HCT116 (cell line): ENCODE data around the gene KRT5. TPM values are rescaled to one million over a fixed set of nuclear protein-coding genes. Genes with fewer than 3 reads are reported as not detected.

Experiments
- ATAC-seq: fragments of 200-7000 bp; cut with Tn5 transposase; 2 replicates; pipeline ENCODE4 v1.9.1; 2020; ENCODE audit warnings: mild to moderate bottlenecking, moderate library complexity
- BruUV-seq: library from RNA; stranded (reverse); fragments of 400-500 nt; replicated peaks from 2 replicates; lab custom pipeline; 2021; lab: Mats Ljungman, UMichigan
- CTCF ChIA-PET: fragments of 300-600 bp; sonication (Branson Sonifier 250); formaldehyde crosslinking; loops from one replicate; lab custom pipeline; 2021; ENCODE audit warnings: antibody characterized with exemption; lab: Charles Lee
- POLR2A ChIA-PET: fragments of 300-600, 350-600 bp; sonication (Branson Sonifier 250); formaldehyde crosslinking; loops from one replicate; lab custom pipeline; 2021; ENCODE audit warnings: antibody characterized with exemption; lab: Charles Lee
- RAD21 ChIA-PET, 2 experiments: fragments of 300-600 bp; sonication (Branson Sonifier 250); formaldehyde crosslinking; loops; one replicate each; lab custom pipeline; 2023; ENCODE audit warnings: low total read pairs in 2 of 2; ENCODE audit not compliant: uncharacterized antibody in 2 of 2, unreplicated experiment in 2 of 2, low non-redundant PET in 1 of 2; lab: Charles Lee
- DNase-seq: peaks from one replicate; pipeline ENCODE4 v3.0.0-alpha.2; 2010; ENCODE audit warnings: low read depth, low spot score
- H2AFZ ChIP-seq: fragments of 200-600 bp; shearing (Covaris generic), sonication (generic); 2 replicates; pipeline ENCODE4 v1.6.1; 2017; ENCODE audit warnings: low read depth, mixed run types, mixed read lengths, antibody characterized with exemption, low read length; ENCODE audit not compliant: poor library complexity, severe bottlenecking
- H3K27ac ChIP-seq: 2 replicates; pipeline ENCODE4 v1.5.1; 2012; ENCODE audit warnings: low read depth, low read length
- H3K27me3 ChIP-seq: fragments of 200-600 bp; sonication (generic); 2 replicates; pipeline ENCODE4 v1.6.1; 2016; ENCODE audit warnings: mixed run types, low read length, mixed read lengths; ENCODE audit not compliant: insufficient read depth
- H3K36me3 ChIP-seq, 2 experiments: fragments of 200-500 bp in 1 of 2; fragments of 200-600 bp in 1 of 2; sonication (Bioruptor generic) in 1 of 2; sonication (generic) in 1 of 2; 2 replicates each; pipeline versions ENCODE4 v1.5.1 to v1.6.1; 2014 to 2016; ENCODE audit warnings: low read length in 2 of 2, inconsistent platforms in 1 of 2, mixed read lengths in 1 of 2, mixed run types in 1 of 2; ENCODE audit not compliant: insufficient read depth in 2 of 2, control insufficient read depth in 1 of 2
- H3K4me1 ChIP-seq, 2 experiments: fragments of 200-600 bp in 1 of 2; sonication (generic) in 1 of 2; 2 replicates each; pipeline versions ENCODE4 v1.5.1 to v1.6.1; 2012 to 2017; ENCODE audit warnings: low read length in 2 of 2, inconsistent platforms in 1 of 2, mild to moderate bottlenecking in 1 of 2, mixed read lengths in 1 of 2, mixed run types in 1 of 2, moderate library complexity in 1 of 2; ENCODE audit not compliant: insufficient read depth in 2 of 2, control insufficient read depth in 1 of 2
- H3K4me2 ChIP-seq: fragments of 200-600 bp; sonication (generic); 2 replicates; pipeline ENCODE4 v1.6.1; 2017; ENCODE audit warnings: mixed run types, low read length, mixed read lengths
- H3K4me3 ChIP-seq, 2 experiments: fragments of 200-600 bp in 1 of 2; sonication (generic) in 1 of 2; replicated peaks in 1 of 2; 2 replicates each; pipeline ENCODE4 v1.5.1; 2011 to 2016; ENCODE audit warnings: low read length in 2 of 2, control low read depth in 1 of 2, low read depth in 1 of 2, mild to moderate bottlenecking in 1 of 2, mixed read lengths in 1 of 2, mixed run types in 1 of 2
- H3K79me2 ChIP-seq: fragments of 200-600 bp; sonication (generic); 2 replicates; pipeline ENCODE4 v1.6.1; 2017; ENCODE audit warnings: mild to moderate bottlenecking, mixed run types, low read length, moderate library complexity, mixed read lengths; ENCODE audit not compliant: insufficient read depth
- H3K9ac ChIP-seq: fragments of 200-600 bp; sonication (generic); 2 replicates; pipeline ENCODE4 v1.6.1; 2016; ENCODE audit warnings: low read length, mixed read lengths
- H3K9me2 ChIP-seq: fragments of 200-600 bp; sonication (generic), shearing (Covaris generic); 2 replicates; pipeline ENCODE4 v1.6.1; 2017; ENCODE audit warnings: mixed run types, mild to moderate bottlenecking, moderate library complexity; ENCODE audit not compliant: insufficient read depth
- H3K9me3 ChIP-seq, 2 experiments: fragments of 200-500 bp in 1 of 2; fragments of 200-600 bp in 1 of 2; sonication (Bioruptor generic) in 1 of 2; sonication (generic) in 1 of 2; 2 replicates each; pipeline ENCODE4 v1.6.1; 2014 to 2017; ENCODE audit warnings: low read length in 2 of 2, mixed read lengths in 2 of 2, inconsistent platforms in 1 of 2, low read depth in 1 of 2, mild to moderate bottlenecking in 1 of 2, mixed run types in 1 of 2, moderate library complexity in 1 of 2; ENCODE audit not compliant: control insufficient read depth in 1 of 2, insufficient read depth in 1 of 2
- H4K20me1 ChIP-seq: fragments of 200-600 bp; sonication (generic), shearing (Covaris generic); 2 replicates; pipeline ENCODE4 v1.6.1; 2017; ENCODE audit warnings: mixed run types, mild to moderate bottlenecking, moderate library complexity; ENCODE audit not compliant: insufficient read depth
- CBX3 ChIP-seq: IDR thresholded peaks from 2 replicates; pipeline ENCODE4 v1.6.1; 2012; ENCODE audit warnings: low read depth
- CTCF ChIP-seq, 3 experiments: fragments of 200-600 bp in 1 of 3; sonication (generic) in 1 of 3; IDR thresholded peaks in 2 of 3; conservative IDR thresholded peaks in 1 of 3; 2 replicates each; pipeline ENCODE4 v1.5.1; 2012 to 2017; ENCODE audit warnings: low read depth in 2 of 3, low read length in 2 of 3, antibody characterized with exemption in 1 of 3, borderline replicate concordance in 1 of 3, control low read depth in 1 of 3, mild to moderate bottlenecking in 1 of 3, mixed read lengths in 1 of 3, mixed run types in 1 of 3, moderate library complexity in 1 of 3; ENCODE audit not compliant: insufficient read depth in 1 of 3
- FOSL1 ChIP-seq: IDR thresholded peaks from 2 replicates; pipeline ENCODE4 v1.6.1; 2012; ENCODE audit warnings: low read depth
- JUND ChIP-seq: IDR thresholded peaks from 2 replicates; pipeline ENCODE4 v1.6.1; 2012
- POLR2A ChIP-seq: IDR thresholded peaks from 2 replicates; pipeline ENCODE4 v1.7.0; 2011; ENCODE audit warnings: borderline replicate concordance; ENCODE audit not compliant: insufficient read depth, insufficient read length; ENCODE audit errors: extremely low read depth
- RAD21 ChIP-seq: IDR thresholded peaks from 2 replicates; pipeline ENCODE4 v1.6.1; 2012; ENCODE audit warnings: low read depth, mild to moderate bottlenecking
- SRF ChIP-seq: IDR thresholded peaks from 2 replicates; pipeline ENCODE4 v1.6.1; 2012; ENCODE audit warnings: low read depth
- YY1 ChIP-seq: IDR thresholded peaks from 2 replicates; pipeline ENCODE4 v1.6.1; 2011; ENCODE audit warnings: low read length, low read depth, moderate library complexity, mild to moderate bottlenecking; ENCODE audit not compliant: insufficient replicate concordance; ENCODE audit errors: extremely low read depth
- ZBTB33 ChIP-seq: IDR thresholded peaks from 2 replicates; pipeline ENCODE4 v1.6.1; 2011; ENCODE audit warnings: mild to moderate bottlenecking, low read length, moderate library complexity; ENCODE audit not compliant: insufficient replicate concordance; ENCODE audit errors: extremely low read depth
- intact Hi-C: fragments of 100-400 bp; cut with micrococcal nuclease; formaldehyde crosslinking; loops from 2 replicates; pipeline ENCODE4 v1.10.0; 2022
- total RNA-seq: library from RNA; stranded (reverse); gene quantifications from one replicate; pipeline ENCODE4 v1.2.1, GENCODE V29; 2021; ENCODE audit not compliant: unreplicated experiment

Gene KRT5
- total RNA-seq, 1 experiment from 2014 or later = 0.44 TPM

GRCh38 chr12:52566847-52567291, 46.7 kb upstream of the KRT5 start:
- no peaks in the 10 kb centered on the region for H3K4me1 ChIP-seq
- no peaks in the 10 kb centered on the region for H3K36me3 ChIP-seq
- ChIA-PET POLR2A (no interaction called here), RAD21 (no interaction called here), CTCF (no interaction called here)
- H3K9me3 ChIP-seq = no peaks in the 10 kb centered on the region
- no peaks in the 10 kb centered on the region for H3K9me2 ChIP-seq
- no peak for DNase-seq
- no peak overlapping the region for H3K27ac ChIP-seq
- no peak overlapping the region for H2AFZ ChIP-seq
- H3K79me2 ChIP-seq = no peaks in the 10 kb centered on the region
- H3K4me3 ChIP-seq = no peak overlapping the region
- no peak overlapping the region for H3K9ac ChIP-seq
- no peak for ATAC-seq
- H3K27me3 ChIP-seq = no peaks in the 10 kb centered on the region
- H3K4me2 ChIP-seq = no peak overlapping the region
- TF ChIP-seq POLR2A (no peak), RAD21 (no peak), JUND (no peak), YY1 (no peak), FOSL1 (no peak), SRF (no peak), ZBTB33 (no peak)
- intact Hi-C loops = no loop called here
- no peaks in the 10 kb centered on the region for H4K20me1 ChIP-seq
- no TSS peak for BruUV-seq

- Histone ChIP-seq H3K9me3 (no peaks in the 10 kb centered on the region), H3K27me3 (no peaks in the 10 kb centered on the region), H3K4me3 (no peak overlapping the region), H3K9ac (no peak overlapping the region), H3K4me2 (no peak overlapping the region), H4K20me1 (no peaks in the 10 kb centered on the region), H2AFZ (no peak overlapping the region), H3K9me2 (no peaks in the 10 kb centered on the region), H3K79me2 (no peaks in the 10 kb centered on the region), H3K4me1 (no peaks in the 10 kb centered on the region), H3K27ac (no peak overlapping the region), H3K36me3 (no peaks in the 10 kb centered on the region)
- RAD21 ChIA-PET = no interaction called here
- CTCF ChIA-PET = no interaction called here
- no TSS peak for BruUV-seq
- POLR2A ChIA-PET = no interaction called here
- ATAC-seq = no peak
- intact Hi-C loops = loop anchor here (5.0 kb wide), 1 partner anchor 167 kb away; no protein-coding TSS in a partner anchor
- DNase-seq = no peak
- TF ChIP-seq CTCF (IDR thresholded peaks at IDR 0.05 in 2 of 3, conservative IDR thresholded peaks at IDR 0.05 in 1 of 3; ENCODE audit: borderline replicate concordance in 1 of 3, insufficient read depth in 1 of 3, low read depth in 2 of 3, low read length in 2 of 3) = no peak
- TF ChIP-seq CBX3 = no peak
These were observed 44.4 kb upstream of the KRT5 start for GRCh38 chr12:52564582-52564981.
